Measurements from ENCODE around the gene DSCAML1. TPM values are rescaled to one million over a fixed set of nuclear protein-coding genes. Genes with fewer than 3 reads are reported as not detected.

Gene DSCAML1
- total RNA-seq, 1 donor = not detected

GRCh38 chr11:117822074-117823033 is 25.3 kb upstream of the DSCAML1 start:
- no peak overlapping the region for H3K4me3 ChIP-seq (ENCODE audit: low read depth, low read length)
- DNase-seq (ENCODE audit: low read depth) = no peak
- TF ChIP-seq, protein P1, sequence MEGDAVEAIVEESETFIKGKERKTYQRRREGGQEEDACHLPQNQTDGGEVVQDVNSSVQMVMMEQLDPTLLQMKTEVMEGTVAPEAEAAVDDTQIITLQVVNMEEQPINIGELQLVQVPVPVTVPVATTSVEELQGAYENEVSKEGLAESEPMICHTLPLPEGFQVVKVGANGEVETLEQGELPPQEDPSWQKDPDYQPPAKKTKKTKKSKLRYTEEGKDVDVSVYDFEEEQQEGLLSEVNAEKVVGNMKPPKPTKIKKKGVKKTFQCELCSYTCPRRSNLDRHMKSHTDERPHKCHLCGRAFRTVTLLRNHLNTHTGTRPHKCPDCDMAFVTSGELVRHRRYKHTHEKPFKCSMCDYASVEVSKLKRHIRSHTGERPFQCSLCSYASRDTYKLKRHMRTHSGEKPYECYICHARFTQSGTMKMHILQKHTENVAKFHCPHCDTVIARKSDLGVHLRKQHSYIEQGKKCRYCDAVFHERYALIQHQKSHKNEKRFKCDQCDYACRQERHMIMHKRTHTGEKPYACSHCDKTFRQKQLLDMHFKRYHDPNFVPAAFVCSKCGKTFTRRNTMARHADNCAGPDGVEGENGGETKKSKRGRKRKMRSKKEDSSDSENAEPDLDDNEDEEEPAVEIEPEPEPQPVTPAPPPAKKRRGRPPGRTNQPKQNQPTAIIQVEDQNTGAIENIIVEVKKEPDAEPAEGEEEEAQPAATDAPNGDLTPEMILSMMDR (IDR thresholded peaks at IDR 0.05; ENCODE audit: insufficient read depth, low read depth, low read length) = peak; percentile 60

DNA sequence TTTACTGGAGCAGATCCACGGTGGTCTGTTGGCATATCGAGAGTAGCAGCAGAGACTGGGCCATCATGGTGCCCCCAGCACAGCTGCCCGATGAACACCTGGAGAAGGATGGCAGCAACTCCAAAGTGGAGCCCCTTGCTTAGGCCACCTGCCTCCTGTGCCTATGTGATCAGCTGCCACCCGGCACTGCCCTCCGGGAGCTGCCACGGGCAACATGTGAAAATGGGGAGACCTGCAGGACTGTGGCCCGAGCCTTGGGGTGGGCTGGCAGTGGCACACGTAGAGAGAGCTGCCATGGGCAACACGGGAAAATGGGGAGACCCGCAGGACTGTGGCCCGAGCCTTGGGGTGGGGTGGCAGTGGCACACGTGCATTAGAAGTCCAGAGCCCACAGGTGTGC is 24.4 kb upstream of the DSCAML1 start:
- TF ChIP-seq, protein P1 (IDR thresholded peaks at IDR 0.05; ENCODE audit: insufficient read depth, low read depth, low read length) = no peak
- DNase-seq (ENCODE audit: low read depth) = no peak
- no peak overlapping the region for H3K4me3 ChIP-seq (ENCODE audit: low read depth, low read length)

GRCh38 chr11:117820516-117820915 is 23.5 kb upstream of the DSCAML1 start:
- TF ChIP-seq, protein P1 (IDR thresholded peaks at IDR 0.05; ENCODE audit: insufficient read depth, low read depth, low read length) = no peak
- H3K4me3 ChIP-seq (ENCODE audit: low read depth, low read length) = no peak overlapping the region
- DNase-seq (ENCODE audit: low read depth) = no peak

GRCh38 chr11:117820071-117820470 is 23.1 kb upstream of the DSCAML1 start:
- DNase-seq (ENCODE audit: low read depth) = no peak
- no peak overlapping the region for H3K4me3 ChIP-seq (ENCODE audit: low read depth, low read length)
- TF ChIP-seq, protein P1 (IDR thresholded peaks at IDR 0.05; ENCODE audit: insufficient read depth, low read depth, low read length) = no peak

DNA sequence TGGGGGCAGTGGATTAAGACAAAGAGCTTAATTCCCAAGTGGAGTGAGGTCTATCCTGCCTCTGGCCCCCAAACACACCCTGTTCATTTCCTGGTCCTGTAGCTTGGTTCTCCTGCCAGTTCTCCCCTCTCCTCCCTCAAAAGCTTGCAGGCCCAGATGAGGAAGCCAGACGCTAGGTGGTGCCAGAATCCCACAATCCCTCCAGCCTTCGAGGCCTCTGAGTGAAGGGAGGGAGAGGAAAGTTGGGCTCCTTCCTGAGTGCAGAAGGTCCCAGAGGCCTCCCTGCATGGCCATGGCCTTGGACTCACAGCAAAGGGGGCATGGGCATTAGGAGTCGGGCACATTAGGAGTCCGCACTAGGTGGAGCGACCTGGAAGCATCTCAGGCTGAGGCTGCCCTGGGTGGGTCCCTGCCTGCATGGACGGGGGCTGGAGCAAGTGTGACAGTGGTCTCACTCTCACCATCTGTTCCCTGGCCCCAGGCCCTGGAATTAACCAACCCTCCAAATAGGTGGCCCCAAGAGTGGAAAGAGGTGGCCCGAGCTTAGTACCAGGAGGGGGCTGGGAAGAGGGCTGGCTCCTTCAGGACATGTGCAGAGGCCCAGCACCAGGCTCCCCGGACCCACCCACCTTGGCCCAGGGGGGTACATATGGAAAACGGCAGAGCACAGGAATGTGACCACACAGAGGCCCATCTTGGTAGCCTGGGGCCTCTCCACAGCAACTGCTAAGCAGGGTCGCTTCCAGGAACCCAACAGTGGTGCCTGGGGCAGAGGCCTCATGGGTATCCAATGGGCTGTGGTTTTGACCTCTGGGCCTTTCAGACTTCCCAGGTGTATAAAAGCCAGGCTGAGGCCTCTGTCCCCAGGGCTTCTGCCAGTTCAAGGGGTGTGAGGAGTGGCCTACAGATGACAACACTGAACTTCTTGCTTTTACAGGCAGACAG is 22.4 kb upstream of the DSCAML1 start:
- DNase-seq (ENCODE audit: low read depth) = peak; percentile 63
- TF ChIP-seq, protein P1 (IDR thresholded peaks at IDR 0.05; ENCODE audit: insufficient read depth, low read depth, low read length) = peak; percentile 79
- H3K4me3 ChIP-seq (ENCODE audit: low read depth, low read length) = no peak overlapping the region

- TF ChIP-seq, protein P1 (IDR thresholded peaks at IDR 0.05; ENCODE audit: insufficient read depth, low read depth, low read length) = no peak
- DNase-seq (ENCODE audit: low read depth) = peak; percentile 39
- no peak overlapping the region for H3K4me3 ChIP-seq (ENCODE audit: low read depth, low read length)
These were observed 21.2 kb upstream of the DSCAML1 start for GRCh38 chr11:117818041-117818873.
